ENCODE data around the gene PRMT7. TPM values are rescaled to one million over a fixed set of nuclear protein-coding genes. Genes with fewer than 3 reads are reported as not detected.

Gene PRMT7
- total RNA-seq, 2 experiments from 2014 or later = 80.4 to 85.1 TPM

DNA sequence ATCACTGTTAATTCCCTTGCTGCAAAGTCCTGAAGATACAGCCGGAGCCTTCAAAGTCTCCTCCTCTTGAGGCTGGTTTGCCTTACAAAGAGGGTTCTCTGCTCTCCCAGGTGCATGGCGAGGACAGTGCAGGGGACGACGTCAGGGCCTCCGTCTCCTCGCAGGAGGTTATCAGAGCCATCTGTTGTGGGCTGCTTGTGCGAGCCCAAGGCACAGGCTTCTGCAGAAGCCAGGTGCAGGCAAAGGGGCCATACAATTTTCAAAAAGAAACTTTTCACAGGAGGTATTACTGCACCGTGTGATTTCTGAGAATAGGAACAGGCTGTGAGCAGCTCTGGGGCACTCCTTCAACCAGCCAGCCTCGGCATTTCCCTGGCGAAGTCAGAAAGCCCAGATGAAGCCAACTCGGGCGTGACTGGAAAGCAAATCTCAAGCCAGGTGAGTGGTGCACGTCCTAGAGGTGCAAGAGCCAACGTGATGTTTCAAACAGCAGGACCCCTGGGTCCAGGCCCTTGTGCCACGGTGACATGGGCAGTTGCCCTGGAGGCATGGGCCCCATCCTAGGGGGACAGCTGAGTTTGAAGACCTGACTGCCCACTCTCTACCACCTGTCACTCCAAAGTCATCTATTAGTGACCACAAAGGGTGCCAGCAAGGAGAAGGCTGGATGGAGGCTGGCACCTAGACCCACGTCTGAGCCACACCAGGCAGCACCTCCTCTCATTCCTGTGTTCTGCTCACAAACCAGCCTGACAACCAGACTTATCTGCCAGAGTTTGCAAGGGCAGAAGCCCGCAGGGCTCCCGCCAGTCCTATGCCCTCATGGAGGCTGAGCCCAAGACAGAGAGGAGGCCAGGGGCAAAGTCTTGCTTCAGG is 68.9 kb downstream of the PRMT7 start:
- no peak for DNase-seq (ENCODE audit: low spot score)
- CTCF ChIA-PET (ENCODE audit: unreplicated experiment) = no interaction called here
- no TSS peak for BruUV-seq (replicated peaks)

DNA sequence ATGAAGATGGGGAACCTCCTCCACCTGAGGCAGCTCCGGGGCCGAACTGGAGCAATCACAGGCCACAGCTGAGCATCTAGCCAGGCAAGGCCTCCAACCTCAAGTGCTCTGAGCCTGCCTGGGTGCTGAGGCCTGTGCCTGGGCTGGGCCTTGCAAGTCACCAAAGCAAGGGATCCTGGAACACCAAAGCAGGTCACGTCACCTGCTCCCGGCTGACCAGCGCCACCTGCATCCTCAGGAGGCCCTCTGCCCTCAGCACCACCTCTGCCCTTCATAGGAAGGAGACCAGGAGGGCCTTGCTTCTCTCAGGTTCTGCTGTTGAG is 69.5 kb downstream of the PRMT7 start:
- H3K9me3 ChIP-seq (ENCODE audit: low read length) = no peaks in the 10 kb centered on the region
- no TSS peak for BruUV-seq (replicated peaks)
- intact Hi-C loops (cut with micrococcal nuclease; ENCODE audit: unreplicated experiment) = no loop called here
- no peaks in the 10 kb centered on the region for H4K20me1 ChIP-seq (ENCODE audit: insufficient read depth, low read length)
- no peak overlapping the region for H3K27ac ChIP-seq (ENCODE audit: low read depth, low read length, poor library complexity, severe bottlenecking)
- H2AFZ ChIP-seq (ENCODE audit: low read length) = no peak overlapping the region
- H3K4me1 ChIP-seq (ENCODE audit: insufficient read depth, low read length, poor library complexity, severe bottlenecking) = peaks cover 13% of the 10 kb centered on the region
- H3K79me2 ChIP-seq (ENCODE audit: insufficient read depth, low read depth, low read length) = no peaks in the 10 kb centered on the region
- no peak for DNase-seq (ENCODE audit: low spot score)
- no peak overlapping the region for H3K4me3 ChIP-seq (ENCODE audit: low read depth, low read length, poor library complexity, severe bottlenecking)
- ChIA-PET POLR2A (no interaction called here), CTCF (ENCODE audit: unreplicated experiment) (no interaction called here)
- H3K9me2 ChIP-seq (ENCODE audit: insufficient read depth, low read length) = no peaks in the 10 kb centered on the region
- no peaks in the 10 kb centered on the region for H3K36me3 ChIP-seq (ENCODE audit: insufficient read depth, low read length)
- no peak overlapping the region for H3K4me2 ChIP-seq (ENCODE audit: low read length)
- TF ChIP-seq, protein P1, sequence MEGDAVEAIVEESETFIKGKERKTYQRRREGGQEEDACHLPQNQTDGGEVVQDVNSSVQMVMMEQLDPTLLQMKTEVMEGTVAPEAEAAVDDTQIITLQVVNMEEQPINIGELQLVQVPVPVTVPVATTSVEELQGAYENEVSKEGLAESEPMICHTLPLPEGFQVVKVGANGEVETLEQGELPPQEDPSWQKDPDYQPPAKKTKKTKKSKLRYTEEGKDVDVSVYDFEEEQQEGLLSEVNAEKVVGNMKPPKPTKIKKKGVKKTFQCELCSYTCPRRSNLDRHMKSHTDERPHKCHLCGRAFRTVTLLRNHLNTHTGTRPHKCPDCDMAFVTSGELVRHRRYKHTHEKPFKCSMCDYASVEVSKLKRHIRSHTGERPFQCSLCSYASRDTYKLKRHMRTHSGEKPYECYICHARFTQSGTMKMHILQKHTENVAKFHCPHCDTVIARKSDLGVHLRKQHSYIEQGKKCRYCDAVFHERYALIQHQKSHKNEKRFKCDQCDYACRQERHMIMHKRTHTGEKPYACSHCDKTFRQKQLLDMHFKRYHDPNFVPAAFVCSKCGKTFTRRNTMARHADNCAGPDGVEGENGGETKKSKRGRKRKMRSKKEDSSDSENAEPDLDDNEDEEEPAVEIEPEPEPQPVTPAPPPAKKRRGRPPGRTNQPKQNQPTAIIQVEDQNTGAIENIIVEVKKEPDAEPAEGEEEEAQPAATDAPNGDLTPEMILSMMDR (conservative IDR thresholded peaks at IDR 0.05; ENCODE audit: low read length) = no peak
- TF ChIP-seq EZH2phosphoT487 (IDR thresholded peaks at IDR 0.05; ENCODE audit: borderline replicate concordance, low read depth, low read length) = no peak

More for the DNA sequence above, 68.9 kb downstream of the PRMT7 start:
- H3K4me1 ChIP-seq (ENCODE audit: insufficient read depth, low read length, poor library complexity, severe bottlenecking) = peaks cover 13% of the 10 kb centered on the region
- POLR2A ChIA-PET = no interaction called here
- H3K9me3 ChIP-seq (ENCODE audit: low read length) = no peaks in the 10 kb centered on the region
- no peaks in the 10 kb centered on the region for H3K9me2 ChIP-seq (ENCODE audit: insufficient read depth, low read length)
- H3K36me3 ChIP-seq (ENCODE audit: insufficient read depth, low read length) = no peaks in the 10 kb centered on the region
- H2AFZ ChIP-seq (ENCODE audit: low read length) = no peak overlapping the region
- H3K27ac ChIP-seq (ENCODE audit: low read depth, low read length, poor library complexity, severe bottlenecking) = no peak overlapping the region
- TF ChIP-seq, protein P1 (conservative IDR thresholded peaks at IDR 0.05; ENCODE audit: low read length) = no peak
- no peak for TF ChIP-seq EZH2phosphoT487 (IDR thresholded peaks at IDR 0.05; ENCODE audit: borderline replicate concordance, low read depth, low read length)
- no peaks in the 10 kb centered on the region for H3K79me2 ChIP-seq (ENCODE audit: insufficient read depth, low read depth, low read length)
- no peak overlapping the region for H3K4me3 ChIP-seq (ENCODE audit: low read depth, low read length, poor library complexity, severe bottlenecking)
- intact Hi-C loops (cut with micrococcal nuclease; ENCODE audit: unreplicated experiment) = no loop called here
- no peak overlapping the region for H3K4me2 ChIP-seq (ENCODE audit: low read length)
- no peaks in the 10 kb centered on the region for H4K20me1 ChIP-seq (ENCODE audit: insufficient read depth, low read length)

DNA sequence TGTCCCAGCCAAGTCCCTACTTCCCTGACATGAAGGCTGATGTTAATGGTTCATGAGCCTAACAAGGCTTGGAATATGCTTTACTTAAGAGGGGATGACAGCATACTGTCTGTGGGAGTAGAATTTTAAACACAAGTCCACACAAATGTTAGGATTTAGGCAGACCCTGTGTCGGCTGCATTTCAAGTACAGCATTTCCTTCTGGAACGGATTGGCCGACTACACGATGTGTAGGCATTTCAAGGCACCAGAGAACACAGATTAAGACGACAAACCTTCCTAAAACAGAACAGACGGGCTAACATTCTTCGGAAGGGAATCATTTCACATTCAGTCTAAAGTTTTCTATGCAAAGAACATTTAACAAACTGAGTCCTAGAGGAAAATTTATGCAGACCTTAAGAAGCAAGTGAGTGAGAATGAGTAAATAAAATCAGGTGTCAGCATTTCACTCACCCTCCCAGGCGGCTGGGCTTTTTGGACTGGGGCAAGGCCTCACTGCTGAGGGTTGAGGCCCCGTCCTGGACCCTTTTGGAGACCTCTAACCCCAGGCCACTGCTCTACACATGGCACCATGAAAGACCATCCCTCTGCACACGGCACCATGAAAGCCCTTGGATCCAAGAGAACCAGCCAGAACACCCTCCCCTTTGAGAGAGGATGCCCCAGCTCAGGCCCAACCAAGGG is 70.0 kb downstream of the PRMT7 start:
- H3K4me3 ChIP-seq (ENCODE audit: low read depth, low read length, poor library complexity, severe bottlenecking) = no peak overlapping the region
- TF ChIP-seq EZH2phosphoT487 (IDR thresholded peaks at IDR 0.05; ENCODE audit: borderline replicate concordance, low read depth, low read length) = no peak
- TF ChIP-seq, protein P1 (conservative IDR thresholded peaks at IDR 0.05; ENCODE audit: low read length) = no peak
- no peaks in the 10 kb centered on the region for H4K20me1 ChIP-seq (ENCODE audit: insufficient read depth, low read length)
- intact Hi-C loops (cut with micrococcal nuclease; ENCODE audit: unreplicated experiment) = no loop called here
- H3K9me3 ChIP-seq (ENCODE audit: low read length) = no peaks in the 10 kb centered on the region
- no peaks in the 10 kb centered on the region for H3K79me2 ChIP-seq (ENCODE audit: insufficient read depth, low read depth, low read length)
- no peak overlapping the region for H2AFZ ChIP-seq (ENCODE audit: low read length)
- H3K27ac ChIP-seq (ENCODE audit: low read depth, low read length, poor library complexity, severe bottlenecking) = no peak overlapping the region
- ChIA-PET POLR2A (interaction anchor here (1.4 kb wide), 1 partner anchor 14 kb away, joined by 5 read pairs; no protein-coding TSS in a partner anchor), CTCF (ENCODE audit: unreplicated experiment) (interaction anchor here (0.7 kb wide), 1 partner anchor 100 kb away, joined by 4 read pairs; no protein-coding TSS in a partner anchor)
- no peak overlapping the region for H3K4me2 ChIP-seq (ENCODE audit: low read length)
- no peaks in the 10 kb centered on the region for H3K9me2 ChIP-seq (ENCODE audit: insufficient read depth, low read length)
- no peak for DNase-seq (ENCODE audit: low spot score)
- BruUV-seq (replicated peaks) = no TSS peak
- peaks cover 13% of the 10 kb centered on the region for H3K4me1 ChIP-seq (ENCODE audit: insufficient read depth, low read length, poor library complexity, severe bottlenecking)
- H3K36me3 ChIP-seq (ENCODE audit: insufficient read depth, low read length) = no peaks in the 10 kb centered on the region

Data from OCI-LY7 (cell line).